WERI-Rb-1 (cell line): ENCODE data around the gene TRDMT1.

Experiments used
- DNase-seq: peaks from one replicate; pipeline ENCODE4 v3.0.0-alpha.2; 2020
- H3K27ac ChIP-seq: fragments of 250-450 bp; sonication (Bioruptor Pico); 2 replicates; pipeline ENCODE4 v1.5.1; 2020; ENCODE audit warnings: mild to moderate bottlenecking, moderate library complexity
- H3K27me3 ChIP-seq: fragments of 250-450 bp; sonication (Bioruptor Pico); 2 replicates; pipeline ENCODE4 v1.5.1; 2021; ENCODE audit warnings: mild to moderate bottlenecking, low read depth, moderate library complexity; ENCODE audit not compliant: insufficient read depth, severe bottlenecking
- H3K36me3 ChIP-seq: fragments of 250-450 bp; sonication (Bioruptor Pico); 2 replicates; pipeline ENCODE4 v1.5.1; 2020; ENCODE audit warnings: mild to moderate bottlenecking, moderate library complexity
- H3K4me3 ChIP-seq: 2 replicates; pipeline ENCODE4 v1.5.1; 2011; ENCODE audit warnings: low read depth, mild to moderate bottlenecking, control low read depth, low read length
- H3K9me3 ChIP-seq: fragments of 250-450 bp; sonication (Bioruptor Pico); 2 replicates; pipeline ENCODE4 v1.5.1; 2021; ENCODE audit warnings: mild to moderate bottlenecking, moderate library complexity; ENCODE audit not compliant: severe bottlenecking
- CTCF ChIP-seq: IDR thresholded peaks from 2 replicates; pipeline ENCODE4 v1.5.1; 2011; ENCODE audit warnings: low read depth, mild to moderate bottlenecking, control low read depth, inconsistent platforms, low read length

Gene TRDMT1

GRCh38 chr10:17199351-17199804 is 2.1 kb downstream of the TRDMT1 start:
- Histone ChIP-seq H3K9me3 (no peaks in the 10 kb centered on the region), H3K4me3 (no peak overlapping the region), H3K27me3 (no peaks in the 10 kb centered on the region), H3K27ac (no peak overlapping the region), H3K36me3 (no peaks in the 10 kb centered on the region)
- DNase-seq = no peak
- no peak for TF ChIP-seq CTCF

GRCh38 chr10:17196573-17196972 is 4.9 kb downstream of the TRDMT1 start:
- no peak for TF ChIP-seq CTCF
- Histone ChIP-seq H3K4me3 (no peak overlapping the region), H3K27ac (no peak overlapping the region), H3K9me3 (no peaks in the 10 kb centered on the region), H3K36me3 (no peaks in the 10 kb centered on the region), H3K27me3 (no peaks in the 10 kb centered on the region)
- no peak for DNase-seq

GRCh38 chr10:17196045-17196444 is 5.4 kb downstream of the TRDMT1 start:
- no peaks in the 10 kb centered on the region for H3K27me3 ChIP-seq
- no peak overlapping the region for H3K27ac ChIP-seq
- H3K4me3 ChIP-seq = no peak overlapping the region
- no peaks in the 10 kb centered on the region for H3K36me3 ChIP-seq
- TF ChIP-seq CTCF = no peak
- no peaks in the 10 kb centered on the region for H3K9me3 ChIP-seq
- DNase-seq = no peak

- no peaks in the 10 kb centered on the region for H3K27me3 ChIP-seq
- H3K9me3 ChIP-seq = no peaks in the 10 kb centered on the region
- no peaks in the 10 kb centered on the region for H3K36me3 ChIP-seq
- no peak overlapping the region for H3K27ac ChIP-seq
- no peak for DNase-seq
- no peak for TF ChIP-seq CTCF
- H3K4me3 ChIP-seq = no peak overlapping the region
Measured at GRCh38 chr10:17195083-17195482, 6.4 kb downstream of the TRDMT1 start.

- Histone ChIP-seq H3K27me3 (no peaks in the 10 kb centered on the region), H3K9me3 (no peaks in the 10 kb centered on the region), H3K36me3 (no peaks in the 10 kb centered on the region), H3K27ac (no peak overlapping the region), H3K4me3 (no peak overlapping the region)
- no peak for TF ChIP-seq CTCF
- no peak for DNase-seq
Measured at GRCh38 chr10:17190602-17191001, 10.9 kb downstream of the TRDMT1 start.

GRCh38 chr10:17188644-17189172 is 12.8 kb downstream of the TRDMT1 start:
- TF ChIP-seq CTCF = no peak
- Histone ChIP-seq H3K9me3 (no peaks in the 10 kb centered on the region), H3K36me3 (no peaks in the 10 kb centered on the region), H3K27ac (no peak overlapping the region), H3K4me3 (no peak overlapping the region), H3K27me3 (no peaks in the 10 kb centered on the region)
- no peak for DNase-seq
